GM23338 (cell line): ENCODE data around the gene PM20D1. TPM values are rescaled to one million over a fixed set of nuclear protein-coding genes. Genes with fewer than 3 reads are reported as not detected.

Experiments used
- ATAC-seq: fragments of 200-7000 bp; cut with Tn5 transposase; 3 replicates; pipeline ENCODE4 v1.9.1; 2020
- DNase-seq: peaks from one replicate; pipeline ENCODE4 v3.0.0-alpha.2; 2015; ENCODE audit warnings: low spot score
- H2AFZ ChIP-seq: fragments of 200-600 bp; sonication (generic); 2 replicates; pipeline ENCODE4 v1.8.0; 2016; ENCODE audit warnings: antibody characterized with exemption, mild to moderate bottlenecking, moderate library complexity
- H3F3A ChIP-seq: fragments of 200-600 bp; sonication (generic); replicated peaks from 2 replicates; pipeline ENCODE4 v1.8.0; 2017; ENCODE audit warnings: antibody characterized with exemption, mixed run types, low read depth
- H3K27ac ChIP-seq: fragments of 200-600 bp; sonication (generic); 2 replicates; pipeline ENCODE4 v1.6.1; 2016; ENCODE audit warnings: low read depth
- H3K27me3 ChIP-seq: fragments of 200-600 bp; sonication (generic); 2 replicates; pipeline ENCODE4 v1.8.0; 2016; ENCODE audit warnings: mild to moderate bottlenecking, mixed run types, moderate library complexity; ENCODE audit not compliant: insufficient read depth
- H3K36me3 ChIP-seq: fragments of 200-600 bp; sonication (generic); 2 replicates; pipeline ENCODE4 v1.8.0; 2016; ENCODE audit warnings: mild to moderate bottlenecking; ENCODE audit not compliant: insufficient read depth
- H3K4me1 ChIP-seq: fragments of 200-600 bp; sonication (generic); 2 replicates; pipeline ENCODE4 v1.8.0; 2016; ENCODE audit warnings: mild to moderate bottlenecking, moderate library complexity; ENCODE audit not compliant: insufficient read depth
- H3K4me2 ChIP-seq: fragments of 200-600 bp; sonication (generic); 2 replicates; pipeline ENCODE4 v1.7.1; 2017; ENCODE audit warnings: mixed run types
- H3K4me3 ChIP-seq: fragments of 200-600 bp; sonication (generic); 2 replicates; pipeline ENCODE4 v1.6.1; 2016; ENCODE audit warnings: mixed run types
- H3K79me2 ChIP-seq: fragments of 200-600 bp; sonication (generic); replicated peaks from 2 replicates; pipeline ENCODE4 v1.8.0; 2017; ENCODE audit warnings: mild to moderate bottlenecking; ENCODE audit not compliant: insufficient read depth
- H3K9me2 ChIP-seq: fragments of 200-600 bp; sonication (generic); 2 replicates; pipeline ENCODE4 v1.8.0; 2017; ENCODE audit not compliant: insufficient read depth
- H4K20me1 ChIP-seq: fragments of 200-600 bp; sonication (generic); replicated peaks from 2 replicates; pipeline ENCODE4 v1.8.0; 2017; ENCODE audit warnings: mild to moderate bottlenecking; ENCODE audit not compliant: insufficient read depth
- H3K27ac Mint-ChIP-seq: 2 replicates; pipeline ENCODE4 v1.8.0; 2020; ENCODE audit warnings: inconsistent platforms, mild to moderate bottlenecking, moderate library complexity, mixed read lengths
- H3K27me3 Mint-ChIP-seq: 3 replicates; pipeline ENCODE4 v1.8.0; 2022; ENCODE audit warnings: low read depth, mild to moderate bottlenecking, moderate library complexity, mixed read lengths, inconsistent platforms; ENCODE audit not compliant: insufficient read depth, poor library complexity
- H3K36me3 Mint-ChIP-seq: 3 replicates; pipeline ENCODE4 v1.8.0; 2021; ENCODE audit warnings: low read depth, mild to moderate bottlenecking, inconsistent platforms, moderate library complexity, mixed read lengths
- H3K4me1 Mint-ChIP-seq: 3 replicates; pipeline ENCODE4 v1.8.0; 2020; ENCODE audit warnings: mild to moderate bottlenecking, inconsistent platforms, mixed read lengths
- H3K4me3 Mint-ChIP-seq: 3 replicates; pipeline ENCODE4 v1.8.0; 2021; ENCODE audit warnings: moderate library complexity, mild to moderate bottlenecking, inconsistent platforms, mixed read lengths
- H3K9me3 Mint-ChIP-seq: 3 replicates; pipeline ENCODE4 v1.8.0; 2020; ENCODE audit warnings: moderate library complexity, mild to moderate bottlenecking, inconsistent platforms, mixed read lengths
- CREB1 ChIP-seq: fragments of 250-450 bp; sonication (Bioruptor Pico); IDR thresholded peaks from 2 replicates; pipeline ENCODE4 v1.5.0; 2020; ENCODE audit warnings: low read depth, mild to moderate bottlenecking, moderate library complexity
- EZH2 ChIP-seq: fragments of 200-600 bp; sonication (generic); IDR thresholded peaks from one replicate; pipeline ENCODE4 v1.8.0; 2017; ENCODE audit warnings: antibody characterized with exemption, mild to moderate bottlenecking, low read depth; ENCODE audit not compliant: unreplicated experiment
- EZH2phosphoT487 ChIP-seq: fragments of 200-600 bp; sonication (generic); IDR thresholded peaks from one replicate; pipeline ENCODE4 v1.8.1; 2018; ENCODE audit warnings: antibody characterized with exemption; ENCODE audit not compliant: unreplicated experiment
- JUNB ChIP-seq: IDR thresholded peaks from one replicate; pipeline ENCODE4 v1.6.1; 2016; ENCODE audit warnings: antibody characterized with exemption; ENCODE audit not compliant: unreplicated experiment
- NANOG ChIP-seq: IDR thresholded peaks from 2 replicates; pipeline ENCODE4 v1.6.1; 2016; ENCODE audit warnings: antibody characterized with exemption, borderline replicate concordance
- POLR2AphosphoS5 ChIP-seq: IDR thresholded peaks from 2 replicates; pipeline ENCODE4 v1.6.1; 2016; ENCODE audit warnings: antibody characterized with exemption, low read depth
- STAT1 ChIP-seq: IDR thresholded peaks from one replicate; pipeline ENCODE4 v1.6.1; 2016; ENCODE audit warnings: antibody characterized with exemption; ENCODE audit not compliant: unreplicated experiment
- ZNF114 ChIP-seq: fragments of 250-450 bp; sonication (Bioruptor Pico); IDR thresholded peaks from 2 replicates; pipeline ENCODE4 v1.5.0; 2020; ENCODE audit warnings: mild to moderate bottlenecking, moderate library complexity
- ZNF331 ChIP-seq: fragments of 250-450 bp; sonication (Bioruptor Pico); IDR thresholded peaks from 2 replicates; pipeline ENCODE4 v1.5.0; 2020; ENCODE audit warnings: low read depth, mild to moderate bottlenecking, moderate library complexity
- polyA plus RNA-seq: library from polyadenylated mRNA; unstranded; fragments of >200 nt; fragmentation: Nextera tagmentation; extraction: Ambion mirVana; gene quantifications from 2 replicates; pipeline ENCODE4 v1.2.1, GENCODE V29; 2016
- total RNA-seq: library from RNA; depleted of rRNA; stranded (reverse); fragments of >200 nt; shearing (Covaris generic); gene quantifications from 2 replicates; pipeline ENCODE4 v1.2.3, GENCODE V29; 2014
- TF ChIP-seq, protein P1 (sequence below): IDR thresholded peaks from one replicate; pipeline ENCODE4 v1.6.1; 2018; ENCODE audit warnings: antibody characterized with exemption; ENCODE audit not compliant: unreplicated experiment
- TF ChIP-seq, protein P2 (sequence below), 2 experiments: fragments of 200-600 bp in 1 of 2; sonication (generic) in 1 of 2; conservative IDR thresholded peaks; 2 replicates each; pipeline versions ENCODE4 v1.5.1 to v1.6.1; 2016 to 2017; ENCODE audit warnings: antibody characterized with exemption in 2 of 2, low read depth in 2 of 2, mild to moderate bottlenecking in 2 of 2, moderate library complexity in 1 of 2
- TF ChIP-seq, protein P3 (sequence below): IDR thresholded peaks from 2 replicates; pipeline ENCODE4 v1.6.1; 2016; ENCODE audit warnings: antibody characterized with exemption
- TF ChIP-seq, protein P4 (sequence below): fragments of 250-450 bp; sonication (Bioruptor Pico); IDR thresholded peaks from 2 replicates; pipeline ENCODE4 v1.5.0; 2020; ENCODE audit warnings: mild to moderate bottlenecking, moderate library complexity

Gene PM20D1
- total and polyA plus RNA-seq, 2 experiments from 2014 or later: 0.10 TPM; not detected in 1

DNA sequence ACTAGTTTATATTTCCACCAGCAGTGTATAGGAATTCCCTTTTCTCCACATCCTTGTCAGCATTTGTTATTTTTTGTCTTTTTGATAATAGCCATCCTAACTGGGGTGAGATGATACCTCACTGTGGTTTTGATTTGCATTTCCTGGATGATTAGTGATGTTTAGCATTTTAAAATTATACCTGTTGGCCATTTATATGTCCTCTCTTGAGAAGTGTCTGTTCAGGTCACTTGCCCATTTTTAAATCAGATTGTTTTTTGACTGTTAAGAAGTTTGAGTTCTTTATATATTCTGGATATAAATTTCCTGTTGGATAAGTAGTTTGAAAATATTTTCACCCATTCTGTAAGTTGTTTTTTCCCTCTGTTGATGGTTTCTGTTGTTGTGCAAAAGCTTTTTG lies 31.0 kb upstream of the PM20D1 start:
- Histone ChIP-seq H3K36me3 (no peaks in the 10 kb centered on the region), H3K4me2 (no peak overlapping the region), H3K4me1 (no peaks in the 10 kb centered on the region), H2AFZ (no peak overlapping the region), H4K20me1 (no peaks in the 10 kb centered on the region), H3K27me3 (no peaks in the 10 kb centered on the region), H3F3A (no peaks in the 10 kb centered on the region), H3K79me2 (no peaks in the 10 kb centered on the region), H3K27ac (no peak overlapping the region), H3K4me3 (no peak overlapping the region), H3K9me2 (no peaks in the 10 kb centered on the region)
- ATAC-seq (no peak), DNase-seq (no peak)
- no peak for TF ChIP-seq ZNF331 (CRISPR knock-in tag)
- TF ChIP-seq EZH2: no peak
- TF ChIP-seq, protein P1, sequence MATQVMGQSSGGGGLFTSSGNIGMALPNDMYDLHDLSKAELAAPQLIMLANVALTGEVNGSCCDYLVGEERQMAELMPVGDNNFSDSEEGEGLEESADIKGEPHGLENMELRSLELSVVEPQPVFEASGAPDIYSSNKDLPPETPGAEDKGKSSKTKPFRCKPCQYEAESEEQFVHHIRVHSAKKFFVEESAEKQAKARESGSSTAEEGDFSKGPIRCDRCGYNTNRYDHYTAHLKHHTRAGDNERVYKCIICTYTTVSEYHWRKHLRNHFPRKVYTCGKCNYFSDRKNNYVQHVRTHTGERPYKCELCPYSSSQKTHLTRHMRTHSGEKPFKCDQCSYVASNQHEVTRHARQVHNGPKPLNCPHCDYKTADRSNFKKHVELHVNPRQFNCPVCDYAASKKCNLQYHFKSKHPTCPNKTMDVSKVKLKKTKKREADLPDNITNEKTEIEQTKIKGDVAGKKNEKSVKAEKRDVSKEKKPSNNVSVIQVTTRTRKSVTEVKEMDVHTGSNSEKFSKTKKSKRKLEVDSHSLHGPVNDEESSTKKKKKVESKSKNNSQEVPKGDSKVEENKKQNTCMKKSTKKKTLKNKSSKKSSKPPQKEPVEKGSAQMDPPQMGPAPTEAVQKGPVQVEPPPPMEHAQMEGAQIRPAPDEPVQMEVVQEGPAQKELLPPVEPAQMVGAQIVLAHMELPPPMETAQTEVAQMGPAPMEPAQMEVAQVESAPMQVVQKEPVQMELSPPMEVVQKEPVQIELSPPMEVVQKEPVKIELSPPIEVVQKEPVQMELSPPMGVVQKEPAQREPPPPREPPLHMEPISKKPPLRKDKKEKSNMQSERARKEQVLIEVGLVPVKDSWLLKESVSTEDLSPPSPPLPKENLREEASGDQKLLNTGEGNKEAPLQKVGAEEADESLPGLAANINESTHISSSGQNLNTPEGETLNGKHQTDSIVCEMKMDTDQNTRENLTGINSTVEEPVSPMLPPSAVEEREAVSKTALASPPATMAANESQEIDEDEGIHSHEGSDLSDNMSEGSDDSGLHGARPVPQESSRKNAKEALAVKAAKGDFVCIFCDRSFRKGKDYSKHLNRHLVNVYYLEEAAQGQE: no peak
- TF ChIP-seq, protein P2, sequence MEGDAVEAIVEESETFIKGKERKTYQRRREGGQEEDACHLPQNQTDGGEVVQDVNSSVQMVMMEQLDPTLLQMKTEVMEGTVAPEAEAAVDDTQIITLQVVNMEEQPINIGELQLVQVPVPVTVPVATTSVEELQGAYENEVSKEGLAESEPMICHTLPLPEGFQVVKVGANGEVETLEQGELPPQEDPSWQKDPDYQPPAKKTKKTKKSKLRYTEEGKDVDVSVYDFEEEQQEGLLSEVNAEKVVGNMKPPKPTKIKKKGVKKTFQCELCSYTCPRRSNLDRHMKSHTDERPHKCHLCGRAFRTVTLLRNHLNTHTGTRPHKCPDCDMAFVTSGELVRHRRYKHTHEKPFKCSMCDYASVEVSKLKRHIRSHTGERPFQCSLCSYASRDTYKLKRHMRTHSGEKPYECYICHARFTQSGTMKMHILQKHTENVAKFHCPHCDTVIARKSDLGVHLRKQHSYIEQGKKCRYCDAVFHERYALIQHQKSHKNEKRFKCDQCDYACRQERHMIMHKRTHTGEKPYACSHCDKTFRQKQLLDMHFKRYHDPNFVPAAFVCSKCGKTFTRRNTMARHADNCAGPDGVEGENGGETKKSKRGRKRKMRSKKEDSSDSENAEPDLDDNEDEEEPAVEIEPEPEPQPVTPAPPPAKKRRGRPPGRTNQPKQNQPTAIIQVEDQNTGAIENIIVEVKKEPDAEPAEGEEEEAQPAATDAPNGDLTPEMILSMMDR (conservative IDR thresholded peaks at IDR 0.05; ENCODE audit: low read depth in 2 of 2): no peak
- TF ChIP-seq NANOG: no peak
- no peak for TF ChIP-seq POLR2AphosphoS5
- TF ChIP-seq, protein P3, sequence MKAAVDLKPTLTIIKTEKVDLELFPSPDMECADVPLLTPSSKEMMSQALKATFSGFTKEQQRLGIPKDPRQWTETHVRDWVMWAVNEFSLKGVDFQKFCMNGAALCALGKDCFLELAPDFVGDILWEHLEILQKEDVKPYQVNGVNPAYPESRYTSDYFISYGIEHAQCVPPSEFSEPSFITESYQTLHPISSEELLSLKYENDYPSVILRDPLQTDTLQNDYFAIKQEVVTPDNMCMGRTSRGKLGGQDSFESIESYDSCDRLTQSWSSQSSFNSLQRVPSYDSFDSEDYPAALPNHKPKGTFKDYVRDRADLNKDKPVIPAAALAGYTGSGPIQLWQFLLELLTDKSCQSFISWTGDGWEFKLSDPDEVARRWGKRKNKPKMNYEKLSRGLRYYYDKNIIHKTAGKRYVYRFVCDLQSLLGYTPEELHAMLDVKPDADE: no peak
- TF ChIP-seq JUNB: no peak
- TF ChIP-seq ZNF114: no peak
- no peak for TF ChIP-seq EZH2phosphoT487
- TF ChIP-seq, protein P4, sequence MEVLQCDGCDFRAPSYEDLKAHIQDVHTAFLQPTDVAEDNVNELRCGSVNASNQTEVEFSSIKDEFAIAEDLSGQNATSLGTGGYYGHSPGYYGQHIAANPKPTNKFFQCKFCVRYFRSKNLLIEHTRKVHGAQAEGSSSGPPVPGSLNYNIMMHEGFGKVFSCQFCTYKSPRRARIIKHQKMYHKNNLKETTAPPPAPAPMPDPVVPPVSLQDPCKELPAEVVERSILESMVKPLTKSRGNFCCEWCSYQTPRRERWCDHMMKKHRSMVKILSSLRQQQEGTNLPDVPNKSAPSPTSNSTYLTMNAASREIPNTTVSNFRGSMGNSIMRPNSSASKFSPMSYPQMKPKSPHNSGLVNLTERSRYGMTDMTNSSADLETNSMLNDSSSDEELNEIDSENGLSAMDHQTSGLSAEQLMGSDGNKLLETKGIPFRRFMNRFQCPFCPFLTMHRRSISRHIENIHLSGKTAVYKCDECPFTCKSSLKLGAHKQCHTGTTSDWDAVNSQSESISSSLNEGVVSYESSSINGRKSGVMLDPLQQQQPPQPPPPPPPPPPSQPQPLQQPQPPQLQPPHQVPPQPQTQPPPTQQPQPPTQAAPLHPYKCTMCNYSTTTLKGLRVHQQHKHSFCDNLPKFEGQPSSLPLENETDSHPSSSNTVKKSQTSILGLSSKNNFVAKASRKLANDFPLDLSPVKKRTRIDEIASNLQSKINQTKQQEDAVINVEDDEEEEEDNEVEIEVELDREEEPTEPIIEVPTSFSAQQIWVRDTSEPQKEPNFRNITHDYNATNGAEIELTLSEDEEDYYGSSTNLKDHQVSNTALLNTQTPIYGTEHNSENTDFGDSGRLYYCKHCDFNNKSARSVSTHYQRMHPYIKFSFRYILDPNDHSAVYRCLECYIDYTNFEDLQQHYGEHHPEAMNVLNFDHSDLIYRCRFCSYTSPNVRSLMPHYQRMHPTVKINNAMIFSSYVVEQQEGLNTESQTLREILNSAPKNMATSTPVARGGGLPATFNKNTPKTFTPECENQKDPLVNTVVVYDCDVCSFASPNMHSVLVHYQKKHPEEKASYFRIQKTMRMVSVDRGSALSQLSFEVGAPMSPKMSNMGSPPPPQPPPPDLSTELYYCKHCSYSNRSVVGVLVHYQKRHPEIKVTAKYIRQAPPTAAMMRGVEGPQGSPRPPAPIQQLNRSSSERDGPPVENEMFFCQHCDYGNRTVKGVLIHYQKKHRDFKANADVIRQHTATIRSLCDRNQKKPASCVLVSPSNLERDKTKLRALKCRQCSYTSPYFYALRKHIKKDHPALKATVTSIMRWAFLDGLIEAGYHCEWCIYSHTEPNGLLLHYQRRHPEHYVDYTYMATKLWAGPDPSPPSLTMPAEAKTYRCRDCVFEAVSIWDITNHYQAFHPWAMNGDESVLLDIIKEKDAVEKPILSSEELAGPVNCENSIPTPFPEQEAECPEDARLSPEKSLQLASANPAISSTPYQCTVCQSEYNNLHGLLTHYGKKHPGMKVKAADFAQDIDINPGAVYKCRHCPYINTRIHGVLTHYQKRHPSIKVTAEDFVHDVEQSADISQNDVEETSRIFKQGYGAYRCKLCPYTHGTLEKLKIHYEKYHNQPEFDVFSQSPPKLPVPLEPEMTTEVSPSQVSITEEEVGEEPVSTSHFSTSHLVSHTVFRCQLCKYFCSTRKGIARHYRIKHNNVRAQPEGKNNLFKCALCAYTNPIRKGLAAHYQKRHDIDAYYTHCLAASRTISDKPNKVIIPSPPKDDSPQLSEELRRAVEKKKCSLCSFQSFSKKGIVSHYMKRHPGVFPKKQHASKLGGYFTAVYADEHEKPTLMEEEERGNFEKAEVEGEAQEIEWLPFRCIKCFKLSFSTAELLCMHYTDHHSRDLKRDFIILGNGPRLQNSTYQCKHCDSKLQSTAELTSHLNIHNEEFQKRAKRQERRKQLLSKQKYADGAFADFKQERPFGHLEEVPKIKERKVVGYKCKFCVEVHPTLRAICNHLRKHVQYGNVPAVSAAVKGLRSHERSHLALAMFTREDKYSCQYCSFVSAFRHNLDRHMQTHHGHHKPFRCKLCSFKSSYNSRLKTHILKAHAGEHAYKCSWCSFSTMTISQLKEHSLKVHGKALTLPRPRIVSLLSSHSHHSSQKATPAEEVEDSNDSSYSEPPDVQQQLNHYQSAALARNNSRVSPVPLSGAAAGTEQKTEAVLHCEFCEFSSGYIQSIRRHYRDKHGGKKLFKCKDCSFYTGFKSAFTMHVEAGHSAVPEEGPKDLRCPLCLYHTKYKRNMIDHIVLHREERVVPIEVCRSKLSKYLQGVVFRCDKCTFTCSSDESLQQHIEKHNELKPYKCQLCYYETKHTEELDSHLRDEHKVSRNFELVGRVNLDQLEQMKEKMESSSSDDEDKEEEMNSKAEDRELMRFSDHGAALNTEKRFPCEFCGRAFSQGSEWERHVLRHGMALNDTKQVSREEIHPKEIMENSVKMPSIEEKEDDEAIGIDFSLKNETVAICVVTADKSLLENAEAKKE (CRISPR knock-in tag): no peak
- TF ChIP-seq CREB1 (CRISPR knock-in tag): no peak
- TF ChIP-seq STAT1: no peak
- H3K4me3 Mint-ChIP-seq: no peak overlapping the region
- no peak overlapping the region for H3K27ac Mint-ChIP-seq
- no peaks in the 10 kb centered on the region for H3K36me3 Mint-ChIP-seq
- H3K27me3 Mint-ChIP-seq: no peaks in the 10 kb centered on the region
- no peaks in the 10 kb centered on the region for H3K4me1 Mint-ChIP-seq
- H3K9me3 Mint-ChIP-seq: no peaks in the 10 kb centered on the region
